Neural cell (in vitro differentiated cells): ENCODE results near the gene DRAP1. TPM values are rescaled to one million over a fixed set of nuclear protein-coding genes. Genes with fewer than 3 reads are reported as not detected.
A peak's percentile ranks its signal among the peaks of the same experiment; 100 is the strongest.

Experiments
- H2AFZ ChIP-seq: fragments of 200-600, 300-800 bp; sonication (generic), shearing (Covaris generic); 2 replicates; pipeline ENCODE4 v1.6.0; 2014; ENCODE audit warnings: low read depth, mild to moderate bottlenecking, antibody characterized with exemption, low read length, moderate library complexity
- H3F3A ChIP-seq: fragments of 200-600 bp; shearing (Covaris generic); 2 replicates; pipeline ENCODE4 v1.6.1; 2016; ENCODE audit warnings: mild to moderate bottlenecking, moderate library complexity, mixed read lengths, antibody characterized with exemption, low read length; ENCODE audit not compliant: insufficient read depth, poor library complexity, severe bottlenecking
- H3K27ac ChIP-seq: fragments of 200-600, 300-800 bp; sonication (generic), shearing (Covaris generic); 2 replicates; pipeline ENCODE4 v1.5.1; 2014; ENCODE audit warnings: mild to moderate bottlenecking, low read length, moderate library complexity
- H3K27me3 ChIP-seq: fragments of 300-800, 200-600 bp; sonication (generic), shearing (Covaris generic); 2 replicates; pipeline ENCODE4 v1.6.0; 2014; ENCODE audit warnings: mild to moderate bottlenecking, low read depth, low read length, moderate library complexity; ENCODE audit not compliant: insufficient read depth
- H3K36me3 ChIP-seq: fragments of 300-800, 200-600 bp; sonication (generic), shearing (Covaris generic); 2 replicates; pipeline ENCODE4 v1.5.1; 2014; ENCODE audit warnings: mild to moderate bottlenecking, antibody characterized with exemption, low read length, moderate library complexity; ENCODE audit not compliant: insufficient read depth
- H3K4me2 ChIP-seq: fragments of 300-800, 200-600 bp; sonication (generic), shearing (Covaris generic); 2 replicates; pipeline ENCODE4 v1.6.0; 2014; ENCODE audit warnings: mild to moderate bottlenecking, low read length
- H3K4me3 ChIP-seq: fragments of 300-800, 200-600 bp; sonication (generic), shearing (Covaris generic); 2 replicates; pipeline ENCODE4 v1.5.1; 2014; ENCODE audit warnings: mild to moderate bottlenecking, low read length, moderate library complexity
- H3K79me2 ChIP-seq: fragments of 200-600 bp; shearing (Covaris generic); replicated peaks from 2 replicates; pipeline ENCODE4 v1.6.0; 2014; ENCODE audit warnings: mild to moderate bottlenecking, low read length, moderate library complexity; ENCODE audit not compliant: insufficient read depth
- H3K9ac ChIP-seq: fragments of 300-800, 200-600 bp; sonication (generic), shearing (Covaris generic); 2 replicates; pipeline ENCODE4 v1.6.1; 2016; ENCODE audit warnings: mild to moderate bottlenecking, low read length, mixed read lengths
- H3K9me2 ChIP-seq: fragments of 200-600 bp; shearing (Covaris generic); 2 replicates; pipeline ENCODE4 v1.6.1; 2016; ENCODE audit warnings: mild to moderate bottlenecking, low read length, mixed read lengths; ENCODE audit not compliant: insufficient read depth
- H3K9me3 ChIP-seq: fragments of 200-600, 300-800 bp; sonication (generic), shearing (Covaris generic); 2 replicates; pipeline ENCODE4 v1.6.1; 2016; ENCODE audit warnings: mild to moderate bottlenecking, mixed run types, low read length, moderate library complexity, mixed read lengths
- H4K20me1 ChIP-seq: fragments of 200-600 bp; shearing (Covaris generic); 2 replicates; pipeline ENCODE4 v1.6.1; 2016; ENCODE audit warnings: mild to moderate bottlenecking, mixed run types; ENCODE audit not compliant: insufficient read depth
- EP300 ChIP-seq: fragments of 450-650 bp; conservative IDR thresholded peaks from 2 replicates; pipeline ENCODE4 v1.6.1; 2014; ENCODE audit warnings: antibody characterized with exemption, mild to moderate bottlenecking, moderate library complexity; ENCODE audit not compliant: poor library complexity, severe bottlenecking
- EZH2 ChIP-seq: fragments of 200-600, 300-800 bp; shearing (Covaris generic), sonication (generic); IDR thresholded peaks from 2 replicates; pipeline ENCODE4 v1.6.1; 2014; ENCODE audit warnings: antibody characterized with exemption, low read length, borderline replicate concordance, mild to moderate bottlenecking; ENCODE audit not compliant: insufficient read depth, poor library complexity, severe bottlenecking
- MXI1 ChIP-seq: fragments of 450-650 bp; conservative IDR thresholded peaks from 2 replicates; pipeline ENCODE4 v1.6.1; 2014; ENCODE audit warnings: antibody characterized with exemption, mild to moderate bottlenecking; ENCODE audit not compliant: poor library complexity, severe bottlenecking
- POLR2AphosphoS5 ChIP-seq: IDR thresholded peaks from 2 replicates; pipeline ENCODE4 v1.6.1; 2012
- RAD21 ChIP-seq: fragments of 450-650 bp; conservative IDR thresholded peaks from 2 replicates; pipeline ENCODE4 v1.6.1; 2014; ENCODE audit warnings: antibody characterized with exemption, mild to moderate bottlenecking, moderate library complexity
- SMC3 ChIP-seq: fragments of 450-650 bp; conservative IDR thresholded peaks from 2 replicates; pipeline ENCODE4 v1.6.1; 2014; ENCODE audit warnings: antibody characterized with exemption, mild to moderate bottlenecking, moderate library complexity; ENCODE audit not compliant: poor library complexity
- TAF1 ChIP-seq: IDR thresholded peaks from 2 replicates; pipeline ENCODE4 v1.6.1; 2012; ENCODE audit warnings: low read depth
- polyA plus RNA-seq: library from polyadenylated mRNA; depleted of rRNA; stranded (reverse); fragments of >200 nt; gene quantifications from 2 replicates; pipeline ENCODE4 v1.2.3, GENCODE V29; 2014
- TF ChIP-seq, protein P1 (sequence below): IDR thresholded peaks from 2 replicates; pipeline ENCODE4 v1.6.1; 2012; ENCODE audit warnings: borderline replicate concordance
- TF ChIP-seq, protein P2 (sequence below): fragments of 450-650 bp; IDR thresholded peaks from 2 replicates; pipeline ENCODE4 v1.5.1; 2014; ENCODE audit warnings: antibody characterized with exemption, mild to moderate bottlenecking, moderate library complexity; ENCODE audit not compliant: poor library complexity, severe bottlenecking

DRAP1 gene
- polyA plus RNA-seq, 1 donor from 2014 or later, result 242 TPM

DNA sequence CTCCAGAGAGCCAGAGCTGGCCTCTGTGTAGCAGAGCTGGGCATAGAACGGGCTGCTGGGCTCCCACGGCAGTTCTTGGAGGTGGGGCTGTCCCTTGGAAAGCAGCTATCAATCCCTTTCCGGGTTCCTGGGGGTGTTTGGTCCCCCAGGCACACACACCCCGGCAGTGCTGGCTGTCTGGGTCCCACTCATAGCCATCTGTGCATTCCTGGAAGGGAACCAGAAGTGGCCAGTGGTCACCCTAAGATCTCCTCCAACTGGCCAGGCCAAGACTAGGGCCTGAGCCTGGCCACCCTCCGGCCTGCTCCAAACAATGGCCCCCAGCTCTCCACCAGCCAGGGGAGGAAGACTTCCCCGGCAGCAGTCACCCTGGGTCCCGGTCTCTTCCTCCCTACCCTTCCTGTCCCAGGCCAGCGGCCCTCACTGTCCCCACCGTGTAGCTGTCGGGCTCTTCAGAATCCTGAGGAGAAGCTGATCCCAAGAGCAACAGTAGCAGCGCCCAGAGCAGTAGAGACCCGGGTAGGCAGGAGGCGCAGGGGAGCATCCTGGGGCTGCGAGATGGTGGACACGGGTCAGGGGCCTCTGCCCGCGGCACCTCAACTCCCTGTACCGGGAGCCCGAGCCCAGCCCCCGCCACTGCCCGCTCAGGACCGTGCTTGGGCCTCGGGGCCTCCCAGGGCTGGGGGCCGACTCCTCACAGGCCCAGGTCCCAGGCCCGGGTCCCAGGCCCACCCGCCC is 47.2 kb upstream of the DRAP1 start:
- H3K4me3 ChIP-seq, result no peak overlapping the region
- no peak overlapping the region for H3K4me2 ChIP-seq
- TF ChIP-seq MXI1, result no peak
- TF ChIP-seq EZH2, result no peak
- TF ChIP-seq, protein P1, sequence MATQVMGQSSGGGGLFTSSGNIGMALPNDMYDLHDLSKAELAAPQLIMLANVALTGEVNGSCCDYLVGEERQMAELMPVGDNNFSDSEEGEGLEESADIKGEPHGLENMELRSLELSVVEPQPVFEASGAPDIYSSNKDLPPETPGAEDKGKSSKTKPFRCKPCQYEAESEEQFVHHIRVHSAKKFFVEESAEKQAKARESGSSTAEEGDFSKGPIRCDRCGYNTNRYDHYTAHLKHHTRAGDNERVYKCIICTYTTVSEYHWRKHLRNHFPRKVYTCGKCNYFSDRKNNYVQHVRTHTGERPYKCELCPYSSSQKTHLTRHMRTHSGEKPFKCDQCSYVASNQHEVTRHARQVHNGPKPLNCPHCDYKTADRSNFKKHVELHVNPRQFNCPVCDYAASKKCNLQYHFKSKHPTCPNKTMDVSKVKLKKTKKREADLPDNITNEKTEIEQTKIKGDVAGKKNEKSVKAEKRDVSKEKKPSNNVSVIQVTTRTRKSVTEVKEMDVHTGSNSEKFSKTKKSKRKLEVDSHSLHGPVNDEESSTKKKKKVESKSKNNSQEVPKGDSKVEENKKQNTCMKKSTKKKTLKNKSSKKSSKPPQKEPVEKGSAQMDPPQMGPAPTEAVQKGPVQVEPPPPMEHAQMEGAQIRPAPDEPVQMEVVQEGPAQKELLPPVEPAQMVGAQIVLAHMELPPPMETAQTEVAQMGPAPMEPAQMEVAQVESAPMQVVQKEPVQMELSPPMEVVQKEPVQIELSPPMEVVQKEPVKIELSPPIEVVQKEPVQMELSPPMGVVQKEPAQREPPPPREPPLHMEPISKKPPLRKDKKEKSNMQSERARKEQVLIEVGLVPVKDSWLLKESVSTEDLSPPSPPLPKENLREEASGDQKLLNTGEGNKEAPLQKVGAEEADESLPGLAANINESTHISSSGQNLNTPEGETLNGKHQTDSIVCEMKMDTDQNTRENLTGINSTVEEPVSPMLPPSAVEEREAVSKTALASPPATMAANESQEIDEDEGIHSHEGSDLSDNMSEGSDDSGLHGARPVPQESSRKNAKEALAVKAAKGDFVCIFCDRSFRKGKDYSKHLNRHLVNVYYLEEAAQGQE, result no peak
- TF ChIP-seq SMC3, result no peak
- no peak for TF ChIP-seq TAF1
- TF ChIP-seq EP300, result no peak
- no peak for TF ChIP-seq RAD21
- TF ChIP-seq POLR2AphosphoS5, result no peak
- TF ChIP-seq, protein P2, sequence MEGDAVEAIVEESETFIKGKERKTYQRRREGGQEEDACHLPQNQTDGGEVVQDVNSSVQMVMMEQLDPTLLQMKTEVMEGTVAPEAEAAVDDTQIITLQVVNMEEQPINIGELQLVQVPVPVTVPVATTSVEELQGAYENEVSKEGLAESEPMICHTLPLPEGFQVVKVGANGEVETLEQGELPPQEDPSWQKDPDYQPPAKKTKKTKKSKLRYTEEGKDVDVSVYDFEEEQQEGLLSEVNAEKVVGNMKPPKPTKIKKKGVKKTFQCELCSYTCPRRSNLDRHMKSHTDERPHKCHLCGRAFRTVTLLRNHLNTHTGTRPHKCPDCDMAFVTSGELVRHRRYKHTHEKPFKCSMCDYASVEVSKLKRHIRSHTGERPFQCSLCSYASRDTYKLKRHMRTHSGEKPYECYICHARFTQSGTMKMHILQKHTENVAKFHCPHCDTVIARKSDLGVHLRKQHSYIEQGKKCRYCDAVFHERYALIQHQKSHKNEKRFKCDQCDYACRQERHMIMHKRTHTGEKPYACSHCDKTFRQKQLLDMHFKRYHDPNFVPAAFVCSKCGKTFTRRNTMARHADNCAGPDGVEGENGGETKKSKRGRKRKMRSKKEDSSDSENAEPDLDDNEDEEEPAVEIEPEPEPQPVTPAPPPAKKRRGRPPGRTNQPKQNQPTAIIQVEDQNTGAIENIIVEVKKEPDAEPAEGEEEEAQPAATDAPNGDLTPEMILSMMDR, result no peak
- H3K9me3 ChIP-seq, result no peaks in the 10 kb centered on the region
- H2AFZ ChIP-seq, result no peak overlapping the region
- no peak overlapping the region for H3K9ac ChIP-seq
- no peaks in the 10 kb centered on the region for H3K9me2 ChIP-seq
- H3K27me3 ChIP-seq, result peaks cover 11% of the 10 kb centered on the region
- no peaks in the 10 kb centered on the region for H3F3A ChIP-seq
- H3K36me3 ChIP-seq, result no peaks in the 10 kb centered on the region
- no peak overlapping the region for H3K27ac ChIP-seq
- no peaks in the 10 kb centered on the region for H3K79me2 ChIP-seq
- H4K20me1 ChIP-seq, result no peaks in the 10 kb centered on the region

DNA sequence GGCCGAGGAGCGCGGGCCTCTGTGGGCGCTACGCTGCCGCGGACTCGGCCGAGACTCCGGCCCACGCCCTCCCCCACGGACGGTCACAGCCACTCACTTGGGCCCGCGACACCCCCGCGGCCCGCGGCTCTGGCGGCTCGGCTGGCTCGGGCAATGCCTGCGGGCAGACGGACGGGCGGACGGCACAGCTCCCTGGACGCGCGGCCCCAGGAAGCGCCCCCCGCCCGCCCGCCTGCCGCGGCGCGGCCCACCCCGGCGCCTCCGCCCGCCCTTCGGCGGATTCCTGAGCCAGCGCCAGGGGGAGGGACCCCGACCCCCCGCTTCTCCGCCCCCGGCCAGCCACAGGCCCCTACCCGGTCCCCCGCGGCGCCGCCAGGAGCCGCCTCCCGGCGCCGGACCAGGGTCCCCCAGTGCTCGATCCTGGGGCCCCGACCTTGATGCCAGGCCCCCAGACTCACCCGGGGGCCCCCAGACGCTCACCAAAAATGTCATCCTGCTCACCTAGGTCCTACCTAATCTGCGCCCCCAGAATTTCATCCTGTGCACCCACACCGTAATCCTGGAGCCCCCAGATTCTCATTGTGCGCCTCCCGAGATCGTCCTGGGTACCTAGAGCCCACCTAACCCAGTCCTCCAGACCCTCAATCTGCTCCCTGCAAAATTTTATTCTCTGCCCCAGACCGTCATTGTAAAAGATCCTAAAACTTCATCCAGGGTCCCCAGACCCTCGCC is 46.5 kb upstream of the DRAP1 start, which contains the start of gene EFEMP2:
EFEMP2 (minus strand) TSS at position 215 of the 732 bp plus-strand sequence. CDS start 446 bp downstream, outside the sequence.
- no peaks in the 10 kb centered on the region for H3K36me3 ChIP-seq
- H2AFZ ChIP-seq, result no peak within 1 kb of the TSS
- peak within 1 kb of the TSS; percentile 65 for H3K4me3 ChIP-seq
- no peaks in the 10 kb centered on the region for H4K20me1 ChIP-seq
- peak within 1 kb of the TSS; percentile 46 for H3K9ac ChIP-seq
- H3F3A ChIP-seq, result no peaks in the 10 kb centered on the region
- H3K9me2 ChIP-seq, result no peaks in the 10 kb centered on the region
- TF ChIP-seq SMC3 (no peak), RAD21 (no peak), TAF1 (no peak), POLR2AphosphoS5 (no peak), EP300 (no peak), EZH2 (no peak), MXI1 (no peak)
- TF ChIP-seq, protein P2, result no peak
- TF ChIP-seq, protein P1, result no peak
- H3K9me3 ChIP-seq, result no peaks in the 10 kb centered on the region
- H3K4me2 ChIP-seq, result no peak within 1 kb of the TSS
- H3K27ac ChIP-seq, result no peak within 1 kb of the TSS
- no peaks in the 10 kb centered on the region for H3K79me2 ChIP-seq
- H3K27me3 ChIP-seq, result peaks cover 11% of the 10 kb centered on the region
